ENCODE results near the gene BCAR3.
"Not testable (repeated sequence)": the region's sequence is repeated elsewhere in the genome, so short reads cannot be mapped to it uniquely, and the experiment has no call there.

Gene BCAR3

DNA sequence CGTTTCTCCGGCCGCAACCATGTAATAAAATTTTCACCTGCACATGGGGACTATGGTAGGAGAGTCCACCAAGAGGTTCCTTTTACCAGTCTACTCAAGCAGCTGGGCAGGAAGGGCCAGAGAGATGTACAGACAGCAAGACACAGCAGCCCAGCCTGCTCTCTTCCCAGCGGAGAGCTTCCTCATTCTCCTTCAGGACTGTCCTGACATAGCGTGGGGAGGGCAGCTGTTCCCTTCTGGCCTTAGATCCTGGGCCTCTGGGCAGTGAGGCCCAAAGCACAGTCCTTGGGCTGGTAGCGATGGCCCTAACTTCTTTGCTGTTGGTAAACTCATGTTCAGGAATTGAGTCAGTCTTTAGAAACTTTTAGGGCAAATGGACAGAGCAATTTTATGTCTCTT is 89.1 kb downstream of the BCAR3 start:
- no peak for DNase-seq

- DNase-seq, result no peak
Measured at GRCh38 chr1:93591676-93592550, 89.7 kb downstream of the BCAR3 start.

DNA sequence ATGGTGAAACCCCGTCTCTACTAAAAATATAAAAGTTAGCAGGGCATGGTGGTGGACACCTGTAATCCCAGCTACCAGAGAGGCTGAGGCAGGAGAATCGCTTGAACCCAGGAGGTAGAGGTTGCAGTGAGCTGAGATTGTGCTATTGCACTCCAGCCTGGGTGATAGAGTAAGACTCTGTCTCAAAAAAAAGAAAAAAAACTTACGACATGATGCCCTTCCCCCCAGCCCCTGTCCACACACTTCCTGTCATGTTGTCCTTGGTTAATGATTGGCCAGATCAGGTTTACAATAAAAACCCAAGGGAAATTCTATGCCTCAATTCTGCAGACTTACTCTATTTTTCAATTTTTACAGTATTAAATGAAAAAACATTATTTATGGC is 90.4 kb downstream of the BCAR3 start:
- DNase-seq, result not testable (repeated sequence)

DNA sequence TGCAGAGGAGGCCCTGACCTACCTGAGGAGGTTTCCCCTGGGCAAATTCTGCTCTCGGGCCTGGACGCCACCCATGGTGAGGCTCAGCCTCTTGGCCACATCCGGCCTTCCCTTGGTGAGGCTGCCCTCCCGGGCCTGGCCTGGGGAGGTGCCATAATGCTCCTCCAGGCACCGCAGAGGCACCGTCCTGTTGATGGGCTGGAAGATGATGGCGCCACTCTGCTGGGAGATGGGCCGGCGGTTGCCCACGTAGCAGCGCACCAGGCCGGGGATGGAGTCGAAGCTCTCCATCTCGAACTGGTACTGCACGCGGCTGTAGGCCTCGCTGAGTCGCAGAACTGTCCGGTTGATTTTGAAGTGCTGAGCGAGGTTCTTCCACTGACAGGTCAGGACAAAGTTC is 92.7 kb downstream of the BCAR3 start:
- no peak for DNase-seq

GRCh38 chr1:93588206-93588605 is 93.4 kb downstream of the BCAR3 start:
- peak; percentile 13 for DNase-seq

- no peak for DNase-seq
Measured at GRCh38 chr1:93587354-93587753, 94.3 kb downstream of the BCAR3 start.

DNA sequence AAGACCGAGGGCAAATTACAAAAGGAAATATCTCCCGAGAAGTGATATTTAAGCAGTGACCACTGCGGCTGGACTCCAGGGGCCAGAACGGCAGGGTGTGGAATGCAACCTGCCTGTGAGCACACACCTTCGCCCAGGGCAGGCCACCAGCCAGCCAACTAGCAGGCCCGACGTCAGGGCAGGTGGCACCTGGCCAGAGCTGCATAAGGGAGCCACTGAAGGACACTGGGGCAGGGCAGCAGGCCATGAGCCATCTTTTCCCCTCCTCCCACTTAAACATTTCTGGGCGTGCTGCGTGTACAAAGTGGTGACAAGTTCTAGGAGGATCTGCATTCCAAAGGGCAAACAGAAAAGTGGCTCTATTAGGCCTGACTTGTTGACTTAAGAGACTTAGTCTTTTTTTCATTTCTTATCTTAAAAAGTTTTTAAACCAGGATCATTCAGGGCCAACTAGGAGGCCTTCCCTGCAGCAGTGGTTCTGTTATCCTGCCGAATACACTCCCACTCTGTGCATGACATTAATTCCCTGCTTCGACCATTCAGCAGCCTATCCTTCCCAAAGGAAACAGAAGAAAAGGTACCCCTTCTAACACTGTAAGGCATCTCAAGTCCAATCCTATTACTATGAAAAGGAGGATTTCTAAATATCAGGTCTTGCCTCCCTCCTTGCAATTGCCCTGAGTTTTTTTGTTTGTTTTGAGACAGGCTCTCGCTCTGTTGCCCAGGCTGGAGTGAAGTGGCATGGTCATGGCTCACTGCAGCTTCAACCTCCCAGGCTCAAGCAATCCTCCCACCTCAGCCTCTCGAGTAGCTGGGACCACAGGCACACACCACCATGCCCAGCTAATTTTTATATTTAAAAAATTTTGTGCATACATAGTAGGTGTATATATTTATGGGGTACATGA is 96.3 kb downstream of the BCAR3 start:
- peak; percentile 66 for DNase-seq

GRCh38 chr1:93584261-93585003 is 97.2 kb downstream of the BCAR3 start:
- no peak for DNase-seq

DNA sequence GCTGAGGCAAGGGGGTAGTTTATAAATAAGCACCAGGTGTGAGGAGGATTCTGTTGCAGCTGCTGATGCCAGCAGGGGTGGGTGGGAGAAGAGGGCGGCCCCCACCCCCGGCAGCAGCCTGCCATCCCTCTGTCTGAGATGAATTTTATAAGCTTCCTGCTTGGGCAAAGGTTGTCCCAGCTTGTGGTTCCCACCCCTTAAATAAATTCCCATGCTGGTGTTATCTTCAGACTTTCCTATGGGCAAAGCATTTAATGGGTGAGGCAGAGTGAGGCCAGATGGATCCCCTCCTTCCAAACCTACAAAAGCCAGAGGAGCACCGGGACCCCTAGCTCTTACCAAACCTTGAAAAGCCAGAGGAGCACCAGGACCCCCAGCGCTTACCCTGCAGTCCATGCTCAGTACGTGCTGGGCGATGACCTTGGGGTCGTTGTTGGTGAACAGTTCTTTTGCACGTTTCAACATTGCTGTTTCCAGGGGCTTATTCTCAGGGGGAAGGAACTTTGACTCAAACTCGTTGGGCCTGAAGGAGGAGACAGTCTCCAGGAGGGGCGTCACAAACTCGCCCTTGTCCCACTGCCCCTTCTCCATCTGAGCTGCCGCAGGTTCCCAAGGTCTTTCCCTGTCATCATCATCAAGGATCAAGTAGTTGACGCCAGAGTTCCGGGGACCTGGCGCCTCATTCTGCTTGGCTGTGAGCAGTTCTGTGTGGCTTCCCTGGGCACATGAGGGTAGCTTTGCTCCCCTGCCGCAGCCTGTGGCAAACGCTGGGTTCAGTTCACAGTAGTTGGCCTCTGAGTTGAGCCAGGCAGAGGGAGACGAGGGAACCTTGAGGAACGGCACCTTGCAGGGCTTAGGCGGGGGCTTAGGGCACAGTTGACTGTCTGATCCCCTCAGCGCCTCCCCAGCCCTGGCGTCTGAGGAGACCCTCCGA is 99.5 kb downstream of the BCAR3 start:
- DNase-seq, result no peak

GRCh38 chr1:93579891-93580290 is 101.7 kb downstream of the BCAR3 start:
- DNase-seq, result peak; percentile 42

GRCh38 chr1:93578911-93579825 is 102.5 kb downstream of the BCAR3 start:
- DNase-seq, result no peak

- DNase-seq, result no peak
Measured at GRCh38 chr1:93578433-93578830, 103.2 kb downstream of the BCAR3 start.

- DNase-seq, result no peak
Measured at GRCh38 chr1:93577536-93578432, 103.9 kb downstream of the BCAR3 start.

- DNase-seq, result no peak
Measured at GRCh38 chr1:93576746-93577145, 104.9 kb downstream of the BCAR3 start.

GRCh38 chr1:93576346-93576745 is 105.3 kb downstream of the BCAR3 start:
- DNase-seq, result no peak

DNA sequence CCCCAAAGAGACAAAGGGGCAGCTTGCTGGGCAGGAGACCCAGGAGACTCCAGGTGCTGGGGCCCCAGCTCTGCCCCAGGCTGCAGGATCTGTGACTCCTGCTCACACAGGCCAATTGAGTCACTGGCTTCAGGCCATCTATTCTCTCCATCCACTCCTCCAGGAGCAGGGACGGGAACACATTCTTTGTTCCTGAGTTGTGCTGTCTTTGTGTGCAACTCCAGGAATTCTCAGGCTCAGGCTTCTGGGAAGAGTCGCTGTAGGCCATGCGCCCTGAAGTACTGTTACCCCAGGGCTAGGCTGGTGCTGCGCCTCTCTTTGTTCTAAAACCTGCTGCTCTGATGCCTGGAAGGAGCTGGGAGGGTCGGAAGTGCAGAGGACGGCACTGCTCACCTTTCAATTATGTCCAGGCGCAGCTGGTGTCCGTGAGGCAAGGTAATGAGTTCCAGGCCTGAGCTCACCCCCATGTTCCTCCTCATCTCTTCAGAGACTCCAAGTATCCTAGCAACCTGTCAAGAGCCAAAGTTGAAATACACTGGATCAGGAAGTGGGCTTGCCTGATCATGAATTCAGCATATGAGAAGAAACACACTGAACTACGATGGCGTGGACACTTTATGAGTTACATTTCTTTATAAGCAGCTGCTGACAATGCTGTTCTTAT is 105.9 kb downstream of the BCAR3 start:
- DNase-seq, result no peak

DNA sequence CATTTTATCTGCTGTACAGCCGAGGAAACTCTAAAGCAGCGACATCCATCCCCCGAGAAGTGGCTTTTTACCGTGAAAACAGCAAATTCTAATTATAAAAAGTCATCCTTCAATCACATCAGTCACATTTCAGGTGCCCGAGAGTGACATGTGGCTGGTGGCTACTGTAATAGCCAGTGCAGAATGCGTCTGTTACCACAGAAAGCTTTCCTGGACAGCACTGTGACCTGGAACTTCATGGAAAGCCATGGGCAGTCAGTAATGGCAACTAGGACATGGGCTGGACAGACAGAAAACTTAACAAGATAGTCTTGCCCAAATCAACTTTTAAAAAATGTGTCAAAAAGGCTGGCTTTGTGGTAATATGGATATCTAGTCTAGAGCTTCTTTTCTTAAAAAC is 106.6 kb downstream of the BCAR3 start:
- DNase-seq, result no peak

DNA sequence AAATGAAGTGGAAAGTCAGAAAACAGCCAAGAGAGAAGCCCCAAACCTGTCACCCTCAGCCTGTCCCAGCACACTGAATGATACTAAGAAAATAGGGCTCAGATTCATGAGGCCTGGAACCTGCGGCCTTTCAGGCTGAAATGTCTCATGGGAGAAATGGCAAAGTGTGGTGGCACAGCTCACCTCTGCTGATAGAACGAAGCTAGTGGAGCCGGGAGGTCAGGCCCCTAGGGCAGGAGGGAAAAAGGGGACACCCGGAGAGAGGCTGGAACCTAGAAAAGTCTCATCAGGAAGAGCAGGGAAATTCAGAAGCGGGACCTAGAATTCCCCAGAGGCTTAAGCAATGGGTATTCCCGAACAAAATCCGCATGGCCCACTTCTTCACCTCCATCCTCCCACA is 107.1 kb downstream of the BCAR3 start:
- DNase-seq, result no peak

GRCh38 chr1:93573940-93574469 is 107.6 kb downstream of the BCAR3 start:
- no peak for DNase-seq
